HG02798 (cell line): ENCODE measurements around the gene CATSPER1.

ENCODE experiments used
- ATAC-seq: cut with Tn5 transposase; IDR thresholded peaks from one replicate; pipeline ENCODE4 v1.9.1; 2021; ENCODE audit warnings: mild to moderate bottlenecking; ENCODE audit not compliant: unreplicated experiment, poor library complexity

The CATSPER1 gene

GRCh38 chr11:65976216-65977176 lies 49.8 kb downstream of the CATSPER1 start:
- ATAC-seq, result no peak

GRCh38 chr11:65975771-65976170 lies 50.5 kb downstream of the CATSPER1 start:
- ATAC-seq, result no peak

GRCh38 chr11:65973439-65974110 lies 52.7 kb downstream of the CATSPER1 start:
- ATAC-seq, result no peak

GRCh38 chr11:65972116-65972515 lies 54.2 kb downstream of the CATSPER1 start:
- ATAC-seq, result no peak

- no peak for ATAC-seq
These were observed 57.4 kb downstream of the CATSPER1 start for GRCh38 chr11:65968600-65969482.

- ATAC-seq, result no peak
These were observed 58.8 kb downstream of the CATSPER1 start for GRCh38 chr11:65967329-65967934.
